ENCODE data around the gene CAMSAP2. TPM values are rescaled to one million over a fixed set of nuclear protein-coding genes. Genes with fewer than 3 reads are reported as not detected.

CAMSAP2 gene
- total and polyA plus RNA-seq, 2 donors (not counting 3 experiments of a cell fraction or from before 2014, with no cell fraction given): 6.7 to 45.5 TPM

- Histone ChIP-seq H3K9ac (replicated peaks; ENCODE audit: extremely low read depth, insufficient read depth, low read length) (no peak overlapping the region), H4K20me1 (replicated peaks; ENCODE audit: control insufficient read depth, extremely low read depth, insufficient read depth, low read length) (no peaks in the 10 kb centered on the region), H3K9me1 (replicated peaks; ENCODE audit: control insufficient read depth, extremely low read depth, insufficient read depth, low read length) (no peaks in the 10 kb centered on the region), H3K27ac (ENCODE audit: insufficient read depth, low read depth, low read length) (no peak overlapping the region), H3K27me3 (ENCODE audit: control insufficient read depth in 2 of 2, insufficient read depth in 2 of 2, low read length in 2 of 2) (peaks cover 33% of the 10 kb centered on the region in 2 experiments), H3K36me3 (ENCODE audit: control insufficient read depth in 2 of 2, extremely low read depth in 1 of 2, insufficient read depth in 2 of 2, low read length in 2 of 2) (no peaks in the 10 kb centered on the region), H3K79me2 (ENCODE audit: control insufficient read depth, insufficient read depth, low read length) (no peaks in the 10 kb centered on the region), H2AFZ (ENCODE audit: low read depth, low read length) (no peak overlapping the region), H3K9me3 (replicated peaks; ENCODE audit: control insufficient read depth, insufficient read depth, low read length) (no peaks in the 10 kb centered on the region), H3K4me1 (ENCODE audit: control insufficient read depth, extremely low read depth, insufficient read depth, low read length) (no peaks in the 10 kb centered on the region), H3K4me2 (ENCODE audit: insufficient read depth, low read length) (no peak overlapping the region), H3K4me3 (replicated peaks in 1 of 3; ENCODE audit: insufficient read depth in 1 of 3, low read depth in 1 of 3, low read length in 3 of 3) (no peak overlapping the region)
- intact Hi-C loops (cut with micrococcal nuclease) (no loop called here), dilution Hi-C loops (cut with MboI; ENCODE audit: extremely low pct_ligation_motif_present, low sequenced_read_pairs) (no loop called here)
- BruUV-seq (replicated peaks): no TSS peak
- CTCF ChIA-PET: no interaction called here
- DNase-seq (ENCODE audit: low read depth, low spot score): no peak
- TF ChIP-seq MAX (IDR thresholded peaks at IDR 0.05; ENCODE audit: insufficient read depth, insufficient read length) (no peak), CTCF (IDR thresholded peaks at IDR 0.05; ENCODE audit: extremely low read depth in 1 of 2, insufficient read depth in 1 of 2, low read depth in 1 of 2, low read length in 2 of 2) (no peak), EZH2 (IDR thresholded peaks at IDR 0.05; ENCODE audit: borderline replicate concordance, low read depth, low read length, severe bottlenecking) (no peak), JUN (IDR thresholded peaks at IDR 0.05; ENCODE audit: borderline replicate concordance, insufficient read depth, insufficient read length, low read depth) (no peak), POLR2AphosphoS5 (IDR thresholded peaks at IDR 0.05; ENCODE audit: insufficient read depth, low read depth, low read length) (no peak)
- no peak for FAIRE-seq
- POLR2A ChIA-PET: no interaction called here
Observed at GRCh38 chr1:200895443-200895789, 156.7 kb downstream of the CAMSAP2 start.

All from endothelial cell of umbilical vein (primary cell).